Measurements from ENCODE around the gene PARVG. TPM values are rescaled to one million over a fixed set of nuclear protein-coding genes. Genes with fewer than 3 reads are reported as not detected.

PARVG gene
- total and polyA plus RNA-seq, 2 of the 8 experiments (the other 6 are each of a cell fraction or from before 2014, with no cell fraction given): 0.37 to 1.5 TPM

- TF ChIP-seq CHD7 (IDR thresholded peaks at IDR 0.05; ENCODE audit: insufficient replicate concordance, low read length): no peak
- TF ChIP-seq MAX (IDR thresholded peaks at IDR 0.05): no peak
- TF ChIP-seq ZNF274 (IDR thresholded peaks at IDR 0.05; ENCODE audit: borderline replicate concordance, extremely low read depth, low read length): no peak
- no peak for TF ChIP-seq E2F6 (IDR thresholded peaks at IDR 0.05)
- TF ChIP-seq SIX5 (IDR thresholded peaks at IDR 0.05; ENCODE audit: low read depth, low read length): no peak
- TF ChIP-seq SP2 (IDR thresholded peaks at IDR 0.05; ENCODE audit: low read length): no peak
Observed at GRCh38 chr22:44196241-44196640, 15.5 kb downstream of the PARVG start (continued).
